Tibial artery (tissue), 4 donors: ENCODE data around the gene TMEM256.
"Not testable (repeated sequence)": the region's sequence is repeated elsewhere in the genome, so short reads cannot be mapped to it uniquely, and the experiment has no call there.

Experiments
- DNase-seq, 2 donors: peaks; one replicate each; pipeline ENCODE4 v3.0.0-alpha.2; 2019
- H3K27ac ChIP-seq, 2 donors: fragments of 200-600 bp; sonication (generic) in 1 of 2; 1 replicate in 1 of 2; 2 replicates in 1 of 2; pipeline ENCODE4 v1.5.1; 2018 to 2019; ENCODE audit warnings: mild to moderate bottlenecking in 1 of 2
- H3K27me3 ChIP-seq, 2 donors: fragments of 200-600 bp; sonication (generic) in 1 of 2; one replicate each; pipeline versions ENCODE4 v1.5.1 to v1.6.0; 2016 to 2019
- H3K36me3 ChIP-seq, 3 donors: fragments of 200-600 bp; sonication (generic) in 2 of 3; one replicate each; pipeline ENCODE4 v1.5.1; 2016 to 2019; ENCODE audit warnings: mild to moderate bottlenecking in 2 of 3
- H3K4me1 ChIP-seq, 4 donors: fragments of 200-600 bp; sonication (generic) in 2 of 4; 1 replicate in 3 of 4; 2 replicates in 1 of 4; pipeline ENCODE4 v1.5.1; 2016 to 2019
- H3K4me3 ChIP-seq, 2 donors: fragments of 200-600 bp; sonication (generic) in 1 of 2; 1 replicate in 1 of 2; 2 replicates in 1 of 2; pipeline ENCODE4 v1.5.1; 2018 to 2019; ENCODE audit warnings: mild to moderate bottlenecking in 2 of 2
- H3K9me3 ChIP-seq, 3 donors: fragments of 200-600 bp; sonication (generic) in 1 of 3; one replicate each; pipeline ENCODE4 v1.5.1; 2016 to 2019
- intact Hi-C: fragments of 100-400 bp; cut with DNase I; formaldehyde crosslinking; loops from one replicate; pipeline ENCODE4 v1.15.0; 2023; ENCODE audit warnings: low total_unique reads
- TF ChIP-seq, protein P1 (sequence below), 2 experiments: fragments of 200-600 bp in 1 of 2; fragments of 450-650 bp in 1 of 2; IDR thresholded peaks; one replicate each; pipeline ENCODE4 v1.5.1; 2017 to 2019; ENCODE audit warnings: antibody characterized with exemption in 2 of 2, mild to moderate bottlenecking in 1 of 2, moderate library complexity in 1 of 2

The TMEM256 gene

DNA sequence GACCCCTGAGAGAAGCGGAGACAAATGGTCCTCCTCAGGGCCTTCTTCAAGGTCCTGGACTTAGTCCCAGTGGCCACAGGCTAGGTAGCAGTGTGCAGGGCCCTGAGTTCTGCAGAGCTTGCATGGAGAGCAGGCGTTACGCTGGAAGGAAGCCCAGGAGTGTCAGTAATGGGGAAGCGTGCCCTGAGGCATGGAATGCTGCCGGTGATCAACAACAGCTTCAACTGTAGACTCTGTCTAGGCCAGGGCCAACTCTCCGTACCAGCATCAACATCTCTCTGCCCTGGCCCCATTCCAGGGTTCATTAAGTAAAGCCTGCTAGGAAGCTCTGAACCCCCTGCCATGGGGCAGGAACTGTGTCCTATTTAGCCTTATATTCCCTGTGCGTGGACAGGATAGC lies 23.6 kb downstream of the TMEM256 start:
- TF ChIP-seq, protein P1, sequence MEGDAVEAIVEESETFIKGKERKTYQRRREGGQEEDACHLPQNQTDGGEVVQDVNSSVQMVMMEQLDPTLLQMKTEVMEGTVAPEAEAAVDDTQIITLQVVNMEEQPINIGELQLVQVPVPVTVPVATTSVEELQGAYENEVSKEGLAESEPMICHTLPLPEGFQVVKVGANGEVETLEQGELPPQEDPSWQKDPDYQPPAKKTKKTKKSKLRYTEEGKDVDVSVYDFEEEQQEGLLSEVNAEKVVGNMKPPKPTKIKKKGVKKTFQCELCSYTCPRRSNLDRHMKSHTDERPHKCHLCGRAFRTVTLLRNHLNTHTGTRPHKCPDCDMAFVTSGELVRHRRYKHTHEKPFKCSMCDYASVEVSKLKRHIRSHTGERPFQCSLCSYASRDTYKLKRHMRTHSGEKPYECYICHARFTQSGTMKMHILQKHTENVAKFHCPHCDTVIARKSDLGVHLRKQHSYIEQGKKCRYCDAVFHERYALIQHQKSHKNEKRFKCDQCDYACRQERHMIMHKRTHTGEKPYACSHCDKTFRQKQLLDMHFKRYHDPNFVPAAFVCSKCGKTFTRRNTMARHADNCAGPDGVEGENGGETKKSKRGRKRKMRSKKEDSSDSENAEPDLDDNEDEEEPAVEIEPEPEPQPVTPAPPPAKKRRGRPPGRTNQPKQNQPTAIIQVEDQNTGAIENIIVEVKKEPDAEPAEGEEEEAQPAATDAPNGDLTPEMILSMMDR (IDR thresholded peaks at IDR 0.05), result no peak
- intact Hi-C loops, result no loop called here
- H3K4me3 ChIP-seq, result peak overlapping the region; percentile 44 to 51
- peaks cover 0 to 39% (median 26%) of the 10 kb centered on the region in 4 donors for H3K4me1 ChIP-seq
- no peaks in the 10 kb centered on the region for H3K9me3 ChIP-seq
- peak overlapping the region in 1 of 2 donors; percentile 47 for H3K27ac ChIP-seq
- H3K27me3 ChIP-seq, result peaks cover 0 to 51% of the 10 kb centered on the region in 2 donors
- H3K36me3 ChIP-seq, result peaks cover 0 to 12% (median 0%) of the 10 kb centered on the region in 3 donors
- peak in 1 of 2 donors; percentile 49 for DNase-seq

DNA sequence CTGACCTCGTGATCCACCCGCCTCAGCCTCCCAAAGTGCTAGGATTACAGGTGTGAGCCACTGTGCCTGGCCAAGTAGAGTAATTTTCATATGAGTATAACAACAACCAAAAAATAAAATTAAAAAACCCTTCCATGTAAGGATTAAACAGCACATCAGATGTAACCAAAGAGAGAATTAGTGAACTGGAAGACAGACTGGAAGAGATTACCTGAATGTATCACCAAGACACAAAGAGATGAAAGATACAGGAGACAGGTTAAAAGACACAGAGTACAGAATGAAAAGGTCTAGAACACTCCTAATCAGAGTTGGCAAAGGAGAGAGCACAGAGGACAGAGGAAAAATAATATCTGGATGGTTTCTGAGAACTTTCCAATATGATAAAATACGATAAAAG lies 24.8 kb downstream of the TMEM256 start:
- Histone ChIP-seq H3K4me1 (peaks cover 0 to 34% (median 22%) of the 10 kb centered on the region in 4 donors), H3K36me3 (peaks cover 0 to 6% (median 0%) of the 10 kb centered on the region in 3 donors), H3K27ac (no peak overlapping the region), H3K9me3 (no peaks in the 10 kb centered on the region), H3K4me3 (no peak overlapping the region), H3K27me3 (peaks cover 0 to 58% of the 10 kb centered on the region in 2 donors)
- intact Hi-C loops, result no loop called here
- TF ChIP-seq, protein P1 (IDR thresholded peaks at IDR 0.05), result no peak
- DNase-seq, result no peak

DNA sequence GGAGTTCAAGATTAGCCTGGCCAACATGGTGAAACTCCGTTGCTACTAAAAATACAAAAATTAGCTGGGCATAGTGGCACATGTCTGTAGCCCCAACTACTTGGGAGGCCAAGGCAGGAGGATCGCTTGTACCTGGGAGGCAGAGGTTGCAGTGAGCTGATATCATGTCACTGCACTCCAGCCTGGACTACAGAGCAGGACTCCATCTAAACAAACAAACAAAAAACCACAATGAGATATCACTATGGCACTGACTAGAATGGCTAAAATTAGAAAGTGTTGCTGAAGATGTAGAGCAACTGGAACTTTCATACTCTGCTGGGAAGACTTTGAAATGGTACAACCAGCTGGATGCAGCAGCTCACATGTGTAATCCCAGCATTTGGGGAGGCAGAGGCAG lies 29.5 kb downstream of the TMEM256 start:
- no peak for DNase-seq
- intact Hi-C loops, result no loop called here
- Histone ChIP-seq H3K4me3 (no peak overlapping the region), H3K36me3 (no peaks in the 10 kb centered on the region), H3K9me3 (no peaks in the 10 kb centered on the region), H3K27ac (no peak overlapping the region), H3K27me3 (peaks cover 0 to 38% of the 10 kb centered on the region in 2 donors), H3K4me1 (no peaks in the 10 kb centered on the region)
- TF ChIP-seq, protein P1 (IDR thresholded peaks at IDR 0.05), result no peak

DNA sequence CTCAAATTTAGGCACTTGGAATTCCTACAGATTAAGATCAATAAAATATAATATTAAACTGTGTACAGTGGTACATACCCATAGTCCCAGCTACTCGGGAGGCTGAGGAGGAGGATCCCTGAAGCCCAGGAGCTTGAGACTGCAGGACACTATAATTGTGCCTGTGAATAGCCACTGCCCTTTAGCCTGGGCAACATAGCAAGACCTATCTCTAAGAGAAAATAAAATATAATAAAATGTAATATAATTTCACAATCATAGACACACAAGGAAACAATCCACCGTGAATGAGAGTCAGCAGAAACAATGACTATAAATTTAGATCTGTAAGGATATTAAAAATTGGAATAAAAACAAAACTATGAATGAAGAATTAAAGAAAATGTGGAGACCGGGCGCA lies 33.0 kb downstream of the TMEM256 start:
- no peaks in the 10 kb centered on the region for H3K36me3 ChIP-seq
- intact Hi-C loops, result no loop called here

DNA sequence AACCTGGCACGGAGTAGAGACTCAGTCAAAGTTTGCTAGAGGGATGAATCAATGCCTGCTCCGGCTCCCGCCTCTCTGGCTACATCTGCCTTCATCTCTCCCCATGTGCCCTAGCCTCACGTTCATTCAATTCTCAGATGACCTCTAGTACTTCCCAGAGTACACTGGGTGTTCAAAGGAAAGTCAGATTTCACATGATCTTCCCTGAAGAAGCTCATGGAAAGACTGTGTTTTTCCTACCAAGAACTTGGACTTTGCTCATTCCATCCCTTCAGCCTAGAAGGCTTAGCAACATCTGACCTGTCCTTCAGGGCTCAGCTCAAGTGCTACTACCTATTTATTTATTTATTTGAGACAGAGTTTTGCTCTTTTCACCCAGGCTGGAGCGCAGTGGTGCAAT lies 34.1 kb downstream of the TMEM256 start:
- intact Hi-C loops, result no loop called here
- Histone ChIP-seq H3K36me3 (no peaks in the 10 kb centered on the region), H3K4me3 (no peak overlapping the region), H3K9me3 (no peaks in the 10 kb centered on the region), H3K27ac (no peak overlapping the region), H3K27me3 (peaks cover 0 to 24% of the 10 kb centered on the region in 2 donors), H3K4me1 (no peaks in the 10 kb centered on the region)
- TF ChIP-seq, protein P1 (IDR thresholded peaks at IDR 0.05), result no peak
- DNase-seq, result no peak

More for the DNA sequence above, 33.0 kb downstream of the TMEM256 start:
- no peak for DNase-seq
- H3K27ac ChIP-seq, result no peak overlapping the region
- peaks cover 0 to 28% of the 10 kb centered on the region in 2 donors for H3K27me3 ChIP-seq
- TF ChIP-seq, protein P1 (IDR thresholded peaks at IDR 0.05), result no peak
- H3K4me1 ChIP-seq, result no peaks in the 10 kb centered on the region
- no peak overlapping the region for H3K4me3 ChIP-seq
- H3K9me3 ChIP-seq, result no peaks in the 10 kb centered on the region

DNA sequence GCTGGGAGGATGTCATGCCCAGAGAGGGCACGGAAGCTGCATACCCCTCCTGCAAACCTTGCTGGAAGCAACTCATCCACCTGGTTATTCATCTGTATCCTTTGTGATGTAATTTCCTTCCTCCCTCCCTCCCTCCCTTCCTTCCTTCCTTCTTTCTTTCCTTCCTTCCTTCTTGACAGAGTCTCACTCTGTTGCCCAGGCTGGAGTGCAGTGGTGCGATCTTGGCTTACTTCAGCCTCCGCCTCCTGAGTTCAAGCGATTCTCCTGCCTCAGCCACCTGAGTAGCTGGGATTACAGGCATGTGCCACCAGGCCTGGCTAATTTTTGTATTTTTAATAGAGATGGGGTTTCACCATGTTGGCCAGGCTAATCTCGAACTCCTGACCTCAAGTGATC lies 35.3 kb downstream of the TMEM256 start:
- intact Hi-C loops, H3K4me3 ChIP-seq, H3K36me3 ChIP-seq, DNase-seq, H3K4me1 ChIP-seq, H3K27ac ChIP-seq, H3K9me3 ChIP-seq: not testable (repeated sequence)
- H3K27me3 ChIP-seq, result peaks cover 0 to 20% of the 10 kb centered on the region in 2 donors
